ENCODE measurements around the gene TTC33.

The TTC33 gene

DNA sequence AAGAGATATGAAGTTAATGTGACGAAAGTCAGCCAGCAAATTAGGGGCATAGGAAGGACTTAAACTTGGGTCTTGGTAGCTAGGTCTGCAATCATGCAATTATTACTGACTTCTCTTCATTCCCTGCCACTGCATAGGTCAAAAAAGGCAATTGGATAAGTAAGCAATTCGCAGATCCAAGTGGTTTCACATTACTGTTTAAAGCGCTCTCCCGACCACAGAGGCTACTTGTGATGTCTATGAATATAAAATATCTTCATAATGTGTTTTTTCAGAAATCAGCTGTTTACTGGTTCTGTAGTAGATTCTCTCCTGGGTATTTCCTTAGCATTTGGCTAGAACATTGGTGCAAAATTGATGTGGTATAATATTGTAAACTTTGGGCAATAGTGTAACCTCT lies 250.7 kb downstream of the TTC33 start:
- Histone ChIP-seq H2AFZ (ENCODE audit: low read length) (no peak overlapping the region), H3K4me1 (ENCODE audit: insufficient read depth, low read length, poor library complexity, severe bottlenecking) (peaks cover 27% of the 10 kb centered on the region), H3K4me2 (ENCODE audit: low read depth, low read length, poor library complexity, severe bottlenecking) (no peak overlapping the region), H3F3A (ENCODE audit: low read depth) (0 out of 2 replicates have a peak, but pooled peaks cover 2% of the 10 kb centered on the region), H3K9me3 (ENCODE audit: insufficient read depth, low read depth, low read length) (no peaks in the 10 kb centered on the region), H4K20me1 (ENCODE audit: insufficient read depth, low read length, poor library complexity, severe bottlenecking) (no peaks in the 10 kb centered on the region), H3K9ac (ENCODE audit: low read depth, low read length, poor library complexity, severe bottlenecking) (no peak overlapping the region), H3K79me2 (ENCODE audit: insufficient read depth, low read length) (no peaks in the 10 kb centered on the region), H3K36me3 (ENCODE audit: insufficient read depth, low read length) (no peaks in the 10 kb centered on the region), H3K27me3 (ENCODE audit: insufficient read depth, low read length, poor library complexity, severe bottlenecking) (no peaks in the 10 kb centered on the region), H3K4me3 (ENCODE audit: low read length, poor library complexity, severe bottlenecking) (no peak overlapping the region), H3K9me2 (replicated peaks; ENCODE audit: low read depth, low read length) (no peaks in the 10 kb centered on the region)
- no peak for TF ChIP-seq CTCF (conservative IDR thresholded peaks at IDR 0.05; ENCODE audit: low read length)
- no peak for TF ChIP-seq EZH2phosphoT487 (IDR thresholded peaks at IDR 0.05; ENCODE audit: borderline replicate concordance)

DNA sequence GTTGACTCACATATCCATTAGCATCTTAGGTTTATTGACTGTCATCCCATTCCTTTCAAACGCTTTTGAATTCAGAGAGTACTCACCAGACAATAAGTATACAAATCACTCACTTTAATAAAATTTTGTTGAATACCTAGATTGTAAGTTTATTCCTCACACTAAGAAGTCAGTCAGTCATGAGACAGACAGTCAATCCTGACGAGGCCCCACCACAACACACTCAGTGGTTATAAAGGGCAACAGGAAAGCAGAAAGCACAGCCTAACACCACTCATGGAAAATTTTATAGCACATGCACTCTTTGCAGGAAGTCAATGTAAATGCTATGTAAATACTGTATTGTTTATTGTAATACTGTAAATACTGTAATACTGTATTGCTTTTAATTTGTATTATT lies 252.3 kb downstream of the TTC33 start:
- no peaks in the 10 kb centered on the region for H3K36me3 ChIP-seq (ENCODE audit: insufficient read depth, low read length)
- no peak overlapping the region for H2AFZ ChIP-seq (ENCODE audit: low read length)
- H3K79me2 ChIP-seq (ENCODE audit: insufficient read depth, low read length) = no peaks in the 10 kb centered on the region
- H3K4me3 ChIP-seq (ENCODE audit: low read length, poor library complexity, severe bottlenecking) = no peak overlapping the region
- no peak overlapping the region for H3K4me2 ChIP-seq (ENCODE audit: low read depth, low read length, poor library complexity, severe bottlenecking)
- H3K9me2 ChIP-seq (replicated peaks; ENCODE audit: low read depth, low read length) = no peaks in the 10 kb centered on the region
- no peak overlapping the region for H3K9ac ChIP-seq (ENCODE audit: low read depth, low read length, poor library complexity, severe bottlenecking)
- TF ChIP-seq EZH2phosphoT487 (IDR thresholded peaks at IDR 0.05; ENCODE audit: borderline replicate concordance) = no peak
- TF ChIP-seq CTCF (conservative IDR thresholded peaks at IDR 0.05; ENCODE audit: low read length) = no peak
- no peaks in the 10 kb centered on the region for H3F3A ChIP-seq (ENCODE audit: low read depth)
- no peaks in the 10 kb centered on the region for H3K27me3 ChIP-seq (ENCODE audit: insufficient read depth, low read length, poor library complexity, severe bottlenecking)
- no peaks in the 10 kb centered on the region for H4K20me1 ChIP-seq (ENCODE audit: insufficient read depth, low read length, poor library complexity, severe bottlenecking)
- H3K9me3 ChIP-seq (ENCODE audit: insufficient read depth, low read depth, low read length) = no peaks in the 10 kb centered on the region
- H3K4me1 ChIP-seq (ENCODE audit: insufficient read depth, low read length, poor library complexity, severe bottlenecking) = peaks cover 27% of the 10 kb centered on the region

DNA sequence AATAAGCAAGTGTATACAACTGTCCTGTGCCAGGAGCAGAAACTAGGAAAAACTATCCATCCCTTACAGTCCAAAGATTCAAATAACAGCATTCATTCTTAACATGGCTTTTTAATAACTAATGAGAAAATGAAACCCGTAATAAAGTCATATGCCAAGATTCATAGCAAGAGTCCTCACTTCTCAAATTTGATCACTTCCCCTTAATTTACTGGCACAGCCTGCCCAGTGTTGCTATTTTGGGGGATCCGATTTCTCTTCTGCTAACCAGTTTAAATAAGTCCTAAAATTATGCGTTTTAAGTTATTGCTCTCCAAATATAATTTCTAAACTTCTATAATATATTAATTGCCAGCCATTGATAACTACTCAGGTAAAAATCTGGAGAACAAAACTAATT lies 253.0 kb downstream of the TTC33 start:
- no peaks in the 10 kb centered on the region for H3F3A ChIP-seq (ENCODE audit: low read depth)
- no peaks in the 10 kb centered on the region for H3K79me2 ChIP-seq (ENCODE audit: insufficient read depth, low read length)
- H4K20me1 ChIP-seq (ENCODE audit: insufficient read depth, low read length, poor library complexity, severe bottlenecking) = no peaks in the 10 kb centered on the region
- no peaks in the 10 kb centered on the region for H3K9me2 ChIP-seq (replicated peaks; ENCODE audit: low read depth, low read length)
- H3K27me3 ChIP-seq (ENCODE audit: insufficient read depth, low read length, poor library complexity, severe bottlenecking) = no peaks in the 10 kb centered on the region
- H3K4me1 ChIP-seq (ENCODE audit: insufficient read depth, low read length, poor library complexity, severe bottlenecking) = peaks cover 27% of the 10 kb centered on the region
- no peaks in the 10 kb centered on the region for H3K9me3 ChIP-seq (ENCODE audit: insufficient read depth, low read depth, low read length)
- no peak for TF ChIP-seq EZH2phosphoT487 (IDR thresholded peaks at IDR 0.05; ENCODE audit: borderline replicate concordance)
- TF ChIP-seq CTCF (conservative IDR thresholded peaks at IDR 0.05; ENCODE audit: low read length) = no peak
- no peaks in the 10 kb centered on the region for H3K36me3 ChIP-seq (ENCODE audit: insufficient read depth, low read length)
- H3K4me2 ChIP-seq (ENCODE audit: low read depth, low read length, poor library complexity, severe bottlenecking) = no peak overlapping the region
- H3K4me3 ChIP-seq (ENCODE audit: low read length, poor library complexity, severe bottlenecking) = no peak overlapping the region
- no peak overlapping the region for H2AFZ ChIP-seq (ENCODE audit: low read length)
- no peak overlapping the region for H3K9ac ChIP-seq (ENCODE audit: low read depth, low read length, poor library complexity, severe bottlenecking)
